Measurements from ENCODE around the gene SMAD2.
"Not testable (repeated sequence)": the region's sequence is repeated elsewhere in the genome, so short reads cannot be mapped to it uniquely, and the experiment has no call there.

Gene SMAD2

DNA sequence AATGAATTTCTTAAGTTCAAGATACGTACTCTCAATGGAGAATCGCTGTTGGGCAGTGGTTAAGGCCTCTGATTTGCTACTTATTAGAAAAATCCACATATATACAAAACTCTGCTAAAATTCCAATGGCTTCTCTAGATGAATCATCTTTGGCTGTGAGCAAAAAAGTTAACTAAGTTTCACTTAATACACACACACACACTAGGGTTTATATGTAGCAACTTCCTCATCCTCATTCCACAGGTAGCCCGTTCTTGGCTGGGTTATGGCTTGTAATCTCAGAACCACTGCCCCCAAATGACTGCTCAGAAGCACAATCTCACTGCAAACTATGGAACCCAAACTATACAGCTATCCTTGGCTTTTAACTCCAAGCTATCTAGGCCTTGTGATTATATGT is 99.7 kb downstream of the SMAD2 start:
- ChIA-PET POLR2A (no interaction called here), CTCF (interaction anchor here (1.3 kb wide), 1 partner anchor 9 kb away, joined by 4 read pairs; no protein-coding TSS in a partner anchor)

GRCh38 chr18:47829831-47830230 is 100.6 kb downstream of the SMAD2 start:
- TF ChIP-seq, protein P1, sequence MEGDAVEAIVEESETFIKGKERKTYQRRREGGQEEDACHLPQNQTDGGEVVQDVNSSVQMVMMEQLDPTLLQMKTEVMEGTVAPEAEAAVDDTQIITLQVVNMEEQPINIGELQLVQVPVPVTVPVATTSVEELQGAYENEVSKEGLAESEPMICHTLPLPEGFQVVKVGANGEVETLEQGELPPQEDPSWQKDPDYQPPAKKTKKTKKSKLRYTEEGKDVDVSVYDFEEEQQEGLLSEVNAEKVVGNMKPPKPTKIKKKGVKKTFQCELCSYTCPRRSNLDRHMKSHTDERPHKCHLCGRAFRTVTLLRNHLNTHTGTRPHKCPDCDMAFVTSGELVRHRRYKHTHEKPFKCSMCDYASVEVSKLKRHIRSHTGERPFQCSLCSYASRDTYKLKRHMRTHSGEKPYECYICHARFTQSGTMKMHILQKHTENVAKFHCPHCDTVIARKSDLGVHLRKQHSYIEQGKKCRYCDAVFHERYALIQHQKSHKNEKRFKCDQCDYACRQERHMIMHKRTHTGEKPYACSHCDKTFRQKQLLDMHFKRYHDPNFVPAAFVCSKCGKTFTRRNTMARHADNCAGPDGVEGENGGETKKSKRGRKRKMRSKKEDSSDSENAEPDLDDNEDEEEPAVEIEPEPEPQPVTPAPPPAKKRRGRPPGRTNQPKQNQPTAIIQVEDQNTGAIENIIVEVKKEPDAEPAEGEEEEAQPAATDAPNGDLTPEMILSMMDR (IDR thresholded peaks at IDR 0.05; ENCODE audit: control extremely low read depth, extremely low read depth, low read depth, missing control alignments) = no peak
- ChIA-PET POLR2A (no interaction called here), CTCF (no interaction called here)
- no peak for DNase-seq (ENCODE audit: extremely low spot score)

More for the DNA sequence above, 99.7 kb downstream of the SMAD2 start:
- TF ChIP-seq, protein P1 (IDR thresholded peaks at IDR 0.05; ENCODE audit: control extremely low read depth, extremely low read depth, low read depth, missing control alignments) = no peak
- DNase-seq (ENCODE audit: extremely low spot score) = no peak

- CTCF ChIA-PET; DNase-seq (ENCODE audit: extremely low spot score); POLR2A ChIA-PET: not testable (repeated sequence)
Observed at GRCh38 chr18:47828031-47828430, 102.4 kb downstream of the SMAD2 start.

- TF ChIP-seq, protein P1 (IDR thresholded peaks at IDR 0.05; ENCODE audit: control extremely low read depth, extremely low read depth, low read depth, missing control alignments) = no peak
- ChIA-PET POLR2A (no interaction called here), CTCF (no interaction called here)
- DNase-seq (ENCODE audit: extremely low spot score) = no peak
Observed at GRCh38 chr18:47826157-47827074, 104.0 kb downstream of the SMAD2 start.

DNA sequence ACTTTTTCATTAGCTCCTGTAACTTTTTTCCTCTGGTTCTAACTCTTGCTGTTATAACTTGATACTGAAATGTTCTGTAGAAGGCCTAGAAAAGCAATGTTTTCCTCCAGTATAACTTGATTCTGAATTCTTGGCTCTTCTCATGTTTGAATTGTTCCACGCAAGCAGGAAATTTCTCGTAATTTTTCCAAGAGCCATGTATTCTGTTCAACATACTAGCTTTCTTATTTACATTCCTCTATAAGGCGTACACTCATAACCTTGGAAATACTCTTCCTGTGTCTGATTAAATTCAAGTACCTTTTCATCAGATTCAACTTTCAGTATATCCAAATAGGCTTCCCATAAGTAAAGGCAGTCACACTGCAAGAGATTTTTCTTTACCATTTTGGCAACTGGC is 109.1 kb downstream of the SMAD2 start:
- TF ChIP-seq, protein P1 (IDR thresholded peaks at IDR 0.05; ENCODE audit: control extremely low read depth, extremely low read depth, low read depth, missing control alignments) = no peak
- ChIA-PET POLR2A (no interaction called here), CTCF (interaction anchor here (1.5 kb wide), 1 partner anchor 10 kb away, joined by 4 read pairs; no protein-coding TSS in a partner anchor)
- DNase-seq (ENCODE audit: extremely low spot score) = no peak

DNA sequence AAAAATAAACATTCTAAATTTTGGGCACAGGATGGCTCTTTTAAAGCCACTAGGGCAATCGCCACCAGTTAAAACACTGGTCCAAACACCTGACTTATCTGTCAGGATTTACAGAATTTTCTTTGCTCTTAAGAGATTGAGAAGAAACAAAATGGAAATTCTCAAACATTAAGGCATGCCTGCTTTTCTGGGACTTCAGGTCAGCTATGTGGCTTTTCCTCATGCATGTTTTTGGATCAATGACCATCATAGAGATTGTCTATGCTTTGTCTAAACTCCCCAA is 112.7 kb downstream of the SMAD2 start:
- no peak for DNase-seq (ENCODE audit: extremely low spot score)
- ChIA-PET CTCF (no interaction called here), POLR2A (no interaction called here)
- TF ChIP-seq, protein P1 (IDR thresholded peaks at IDR 0.05; ENCODE audit: control extremely low read depth, extremely low read depth, low read depth, missing control alignments) = no peak

DNA sequence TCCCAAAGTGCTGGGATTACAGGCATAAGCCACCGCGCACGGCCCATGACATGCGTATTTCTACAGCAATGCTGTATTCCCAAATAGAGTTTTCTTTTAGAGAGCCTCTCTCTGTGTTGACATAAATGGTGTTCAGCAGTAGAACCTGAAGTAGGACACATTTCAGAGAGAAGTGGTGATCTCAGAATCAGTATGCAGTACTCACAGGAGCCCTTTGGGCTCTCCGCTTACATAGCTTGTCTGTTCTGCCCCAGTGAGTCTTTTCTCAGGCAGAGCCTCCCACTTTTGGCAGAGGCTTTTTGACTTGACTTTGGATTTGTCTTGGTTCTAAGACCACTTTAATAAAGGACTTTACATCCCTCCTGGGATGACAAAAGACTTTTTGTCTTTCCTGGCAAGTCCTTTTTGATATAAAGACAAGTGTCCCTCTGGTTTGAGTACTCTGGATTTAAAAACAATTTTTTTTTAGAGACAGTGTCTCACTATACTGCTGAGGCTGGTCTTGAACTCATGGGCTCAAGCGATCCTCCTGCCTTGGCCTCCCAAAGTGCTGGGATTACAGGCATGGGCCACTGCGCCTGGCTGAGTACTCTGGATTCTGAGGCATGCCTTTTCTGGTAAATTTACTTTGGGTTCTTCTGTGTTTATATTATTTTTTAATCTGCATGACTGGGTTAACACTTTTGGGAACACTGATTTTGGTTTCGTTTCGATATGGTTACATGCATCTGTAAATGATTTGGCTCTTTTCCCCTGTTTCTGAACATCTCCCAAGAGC is 113.3 kb downstream of the SMAD2 start:
- TF ChIP-seq, protein P1 (IDR thresholded peaks at IDR 0.05; ENCODE audit: control extremely low read depth, extremely low read depth, low read depth, missing control alignments) = no peak
- ChIA-PET POLR2A (no interaction called here), CTCF (interaction anchor here (1.2 kb wide), 1 partner anchor 44 kb away, joined by 4 read pairs; no protein-coding TSS in a partner anchor)
- no peak for DNase-seq (ENCODE audit: extremely low spot score)

Measured in GM10248 (cell line).